ENCODE measurements around the gene FHIT. TPM values are rescaled to one million over a fixed set of nuclear protein-coding genes. Genes with fewer than 3 reads are reported as not detected.

FHIT gene
- polyA plus RNA-seq, 1 of the 3 experiments (the other 2 are of a cell fraction) = 0.41 TPM

- no peaks in the 10 kb centered on the region for H3K9me3 ChIP-seq
- H3K9ac ChIP-seq = no peak overlapping the region
- POLR2A ChIA-PET = no interaction called here
- H3K36me3 ChIP-seq (replicated peaks in 1 of 2; ENCODE audit: control insufficient read depth in 1 of 2, insufficient read depth in 2 of 2, low read length in 1 of 2) = no peaks in the 10 kb centered on the region
- 75% methylated on average over 3 of the region's 3 CpGs for WGBS (ENCODE audit: low lambda C conversion rate)
- no peak overlapping the region for H3K4me2 ChIP-seq
- no peak overlapping the region for H3K4me3 ChIP-seq (ENCODE audit: low read depth in 2 of 2, low read length in 1 of 2)
- H3K27me3 ChIP-seq (ENCODE audit: insufficient read depth) = no peaks in the 10 kb centered on the region
- no peak overlapping the region for H3K27ac ChIP-seq (ENCODE audit: low read depth in 2 of 2, low read length in 1 of 2)
- no peaks in the 10 kb centered on the region for H3K79me2 ChIP-seq (ENCODE audit: insufficient read depth)
- peaks cover 2% of the 10 kb centered on the region for H3F3A ChIP-seq (replicated peaks; ENCODE audit: insufficient read depth)
- no peak for DNase-seq
- CTCF ChIA-PET = no interaction called here
- peaks cover 0 to 2% of the 10 kb centered on the region in 2 experiments; a peak in 2 of 4 replicates for H3K4me1 ChIP-seq (ENCODE audit: control insufficient read depth in 1 of 2, insufficient read depth in 2 of 2, low read depth in 1 of 2, low read length in 1 of 2)
- no peaks in the 10 kb centered on the region for H4K20me1 ChIP-seq (ENCODE audit: insufficient read depth)
- no peaks in the 10 kb centered on the region for H3K9me2 ChIP-seq
- no peak for TF ChIP-seq YY1 (IDR thresholded peaks at IDR 0.05; ENCODE audit: low read depth)
- H2AFZ ChIP-seq (ENCODE audit: low read depth) = no peak overlapping the region
Measured at GRCh38 chr3:60759439-60759838, 491.8 kb downstream of the FHIT start.

- ChIA-PET POLR2A (no interaction called here), CTCF (no interaction called here)
- H3K9me2 ChIP-seq = no peaks in the 10 kb centered on the region
- 78% methylated on average over 5 of the region's 5 CpGs for WGBS (ENCODE audit: low lambda C conversion rate)
- H3K36me3 ChIP-seq (replicated peaks in 1 of 2; ENCODE audit: control insufficient read depth in 1 of 2, insufficient read depth in 2 of 2, low read length in 1 of 2) = no peaks in the 10 kb centered on the region
- H3K9ac ChIP-seq = no peak overlapping the region
- H3K4me1 ChIP-seq (ENCODE audit: control insufficient read depth in 1 of 2, insufficient read depth in 2 of 2, low read depth in 1 of 2, low read length in 1 of 2) = peaks cover 0 to 2% of the 10 kb centered on the region in 2 experiments; a peak in 2 of 4 replicates
- no peaks in the 10 kb centered on the region for H4K20me1 ChIP-seq (ENCODE audit: insufficient read depth)
- TF ChIP-seq SIN3A (IDR thresholded peaks at IDR 0.05; ENCODE audit: borderline replicate concordance, low read depth, low read length) (no peak), RAD21 (IDR thresholded peaks at IDR 0.05; ENCODE audit: low read length) (no peak), NRF1 (IDR thresholded peaks at IDR 0.05; ENCODE audit: low read depth, low read length) (no peak), NFIC (IDR thresholded peaks at IDR 0.05; ENCODE audit: borderline replicate concordance) (no peak), USF1 (IDR thresholded peaks at IDR 0.05; ENCODE audit: borderline replicate concordance, low read depth) (no peak), MEF2A (IDR thresholded peaks at IDR 0.05; ENCODE audit: borderline replicate concordance, low read depth) (no peak), SMC3 (IDR thresholded peaks at IDR 0.05; ENCODE audit: low read depth, low read length) (no peak), MXI1 (IDR thresholded peaks at IDR 0.05; ENCODE audit: low read depth, low read length) (no peak), FOXJ3 (CRISPR knock-in tag; IDR thresholded peaks at IDR 0.05) (no peak), EP300 (IDR thresholded peaks at IDR 0.05; ENCODE audit: borderline replicate concordance in 1 of 2, low read depth in 1 of 2, low read length in 1 of 2) (no peak), RFX5 (IDR thresholded peaks at IDR 0.05; ENCODE audit: low read length) (no peak), GATA2 (CRISPR knock-in tag; IDR thresholded peaks at IDR 0.05) (no peak), POLR2AphosphoS5 (IDR thresholded peaks at IDR 0.05; ENCODE audit: low read depth, low read length) (no peak), CHD2 (IDR thresholded peaks at IDR 0.05; ENCODE audit: low read length, partially characterized antibody) (no peak), RXRA (IDR thresholded peaks at IDR 0.05; ENCODE audit: borderline replicate concordance, low read depth) (no peak), FOSL2 (IDR thresholded peaks at IDR 0.05; ENCODE audit: borderline replicate concordance, low read depth) (no peak), TAF1 (IDR thresholded peaks at IDR 0.05; ENCODE audit: borderline replicate concordance, low read depth, low read length) (no peak), ZBTB33 (IDR thresholded peaks at IDR 0.05; ENCODE audit: borderline replicate concordance, low read depth) (no peak)
- TF ChIP-seq, protein P1, sequence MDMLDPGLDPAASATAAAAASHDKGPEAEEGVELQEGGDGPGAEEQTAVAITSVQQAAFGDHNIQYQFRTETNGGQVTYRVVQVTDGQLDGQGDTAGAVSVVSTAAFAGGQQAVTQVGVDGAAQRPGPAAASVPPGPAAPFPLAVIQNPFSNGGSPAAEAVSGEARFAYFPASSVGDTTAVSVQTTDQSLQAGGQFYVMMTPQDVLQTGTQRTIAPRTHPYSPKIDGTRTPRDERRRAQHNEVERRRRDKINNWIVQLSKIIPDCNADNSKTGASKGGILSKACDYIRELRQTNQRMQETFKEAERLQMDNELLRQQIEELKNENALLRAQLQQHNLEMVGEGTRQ (IDR thresholded peaks at IDR 0.05; ENCODE audit: borderline replicate concordance, low read depth, low read length) = no peak
- TF ChIP-seq, protein P2, sequence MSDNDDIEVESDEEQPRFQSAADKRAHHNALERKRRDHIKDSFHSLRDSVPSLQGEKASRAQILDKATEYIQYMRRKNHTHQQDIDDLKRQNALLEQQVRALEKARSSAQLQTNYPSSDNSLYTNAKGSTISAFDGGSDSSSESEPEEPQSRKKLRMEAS (IDR thresholded peaks at IDR 0.05; ENCODE audit: low read depth) = no peak
- H2AFZ ChIP-seq (ENCODE audit: low read depth) = no peak overlapping the region
- no peak overlapping the region for H3K27ac ChIP-seq (ENCODE audit: low read depth in 2 of 2, low read length in 1 of 2)
- H3K79me2 ChIP-seq (ENCODE audit: insufficient read depth) = no peaks in the 10 kb centered on the region
- no peaks in the 10 kb centered on the region for H3K27me3 ChIP-seq (ENCODE audit: insufficient read depth)
- H3K9me3 ChIP-seq = no peaks in the 10 kb centered on the region
- no peak overlapping the region for H3K4me3 ChIP-seq (ENCODE audit: low read depth in 2 of 2, low read length in 1 of 2)
- H3F3A ChIP-seq (replicated peaks; ENCODE audit: insufficient read depth) = peaks cover 7% of the 10 kb centered on the region
- no peak for DNase-seq
- no peak overlapping the region for H3K4me2 ChIP-seq
Measured at GRCh38 chr3:60758831-60759230, 492.4 kb downstream of the FHIT start.
